ENCODE results near the gene DPEP1.

DPEP1 gene

GRCh38 chr16:89600427-89600826 is 13.0 kb upstream of the DPEP1 start:
- DNase-seq: no peak

GRCh38 chr16:89600956-89601355 is 12.5 kb upstream of the DPEP1 start:
- no peak for DNase-seq

GRCh38 chr16:89601906-89602272 is 11.6 kb upstream of the DPEP1 start:
- no peak for DNase-seq

- DNase-seq: peak; percentile 100
Measured at GRCh38 chr16:89602273-89602951, 11.0 kb upstream of the DPEP1 start.

- DNase-seq: no peak
Measured at GRCh38 chr16:89602952-89603590, 10.4 kb upstream of the DPEP1 start.

GRCh38 chr16:89604764-89605163 is 8.7 kb upstream of the DPEP1 start:
- no peak for DNase-seq

GRCh38 chr16:89605186-89605970 is 8.1 kb upstream of the DPEP1 start:
- DNase-seq: no peak

- DNase-seq: no peak
Measured at GRCh38 chr16:89606006-89606405, 7.4 kb upstream of the DPEP1 start.

- DNase-seq: no peak
Measured at GRCh38 chr16:89607453-89607852, 6.0 kb upstream of the DPEP1 start.

- DNase-seq: no peak
Measured at GRCh38 chr16:89607937-89608740, 5.3 kb upstream of the DPEP1 start.

GRCh38 chr16:89610108-89610453 is 3.4 kb upstream of the DPEP1 start:
- no peak for DNase-seq

- no peak for DNase-seq
Measured at GRCh38 chr16:89612415-89613166, 851 bp upstream of the DPEP1 start.

- DNase-seq: no peak
Measured at GRCh38 chr16:89613954-89614459, 565 bp downstream of the DPEP1 start.

GRCh38 chr16:89615176-89615575 is 1.7 kb downstream of the DPEP1 start:
- DNase-seq: no peak

- DNase-seq: no peak
Measured at GRCh38 chr16:89615596-89616090, 2.2 kb downstream of the DPEP1 start.

GRCh38 chr16:89616623-89617022 is 3.2 kb downstream of the DPEP1 start:
- DNase-seq: no peak

GRCh38 chr16:89617036-89617435 is 3.6 kb downstream of the DPEP1 start:
- DNase-seq: no peak

GRCh38 chr16:89618109-89618998 is 4.9 kb downstream of the DPEP1 start:
- DNase-seq: no peak

GRCh38 chr16:89619840-89620239 is 6.4 kb downstream of the DPEP1 start:
- DNase-seq: no peak

- DNase-seq: no peak
Measured at GRCh38 chr16:89620406-89620841, 7.0 kb downstream of the DPEP1 start.

GRCh38 chr16:89621136-89621697 is 7.8 kb downstream of the DPEP1 start:
- no peak for DNase-seq
